ENCODE measurements around the gene CABCOCO1.

- TF ChIP-seq GATA3 (IDR thresholded peaks at IDR 0.05; ENCODE audit: low read depth, low read length) (no peak), GATA2 (IDR thresholded peaks at IDR 0.05; ENCODE audit: low read depth, low read length) (no peak)
These were observed 116.5 kb downstream of the CABCOCO1 start for GRCh38 chr10:61779276-61779675.

Measured in SH-SY5Y (cell line).